Adrenal gland (tissue), 5 donors: ENCODE measurements around the gene GNPTG.

ENCODE experiments used
- POLR2A ChIP-seq, 2 donors: fragments of 450-650 bp; IDR thresholded peaks; one replicate each; pipeline ENCODE4 v1.6.1; 2017; ENCODE audit warnings: antibody characterized with exemption in 2 of 2, mild to moderate bottlenecking in 2 of 2, moderate library complexity in 1 of 2
- TF ChIP-seq, protein P1 (sequence below), 6 experiments: fragments of 450-650 bp in 4 of 6; fragments of 200-600 bp in 2 of 6; sonication (generic) in 1 of 6; IDR thresholded peaks; 1 replicate in 5 of 6; 2 replicates in 1 of 6; pipeline versions ENCODE4 v1.5.1 to v1.8.0; 2016 to 2021; ENCODE audit warnings: antibody characterized with exemption in 6 of 6, mild to moderate bottlenecking in 2 of 6, moderate library complexity in 1 of 6
- donor health status: DM: no; HTN: no; CAD: no.

DNA sequence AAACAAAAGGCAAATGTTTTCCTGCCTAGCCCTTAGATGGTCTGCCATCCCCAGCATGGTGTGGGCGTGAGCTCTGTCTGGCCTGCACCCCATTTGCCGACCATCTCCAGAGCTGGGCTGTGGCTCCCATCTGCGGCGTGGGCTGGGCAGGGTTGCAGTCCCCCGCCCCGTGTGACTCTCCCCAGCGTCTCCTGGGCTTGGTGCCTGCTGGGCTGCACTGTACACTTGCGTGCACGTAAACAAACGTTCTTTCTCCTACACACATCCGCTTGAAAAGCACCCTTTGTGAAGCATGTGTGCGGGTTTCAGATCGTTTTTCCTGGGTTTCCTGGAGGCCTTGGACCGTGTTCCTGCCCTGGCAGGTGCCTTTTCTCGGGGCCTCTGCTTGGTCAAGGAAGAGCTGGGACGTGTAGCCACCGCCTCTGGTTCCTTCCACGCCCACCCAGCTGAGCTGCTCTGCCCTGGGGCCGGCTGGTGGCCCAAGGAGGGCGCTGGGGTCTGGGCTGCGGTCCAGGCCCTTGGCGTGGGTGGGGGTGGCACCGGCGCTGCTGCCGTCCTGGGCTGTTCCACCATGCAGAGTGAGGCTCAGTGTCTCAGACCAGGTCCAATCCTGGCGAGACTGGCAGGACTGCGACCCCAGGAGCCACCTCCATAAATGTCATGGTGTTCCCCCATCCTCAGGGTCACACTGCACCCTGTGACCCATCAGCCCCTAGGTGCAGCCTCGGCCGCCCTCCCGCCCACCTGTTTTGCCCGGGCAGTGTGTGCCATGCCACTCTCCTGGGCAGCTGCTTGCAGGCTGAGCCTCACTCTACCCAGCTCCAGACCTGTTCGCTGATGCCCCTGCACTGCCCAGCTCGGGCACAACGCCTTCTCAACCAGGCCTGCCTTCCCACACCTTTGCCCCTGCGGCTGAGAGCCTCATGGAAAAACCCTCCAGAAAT is 28.2 kb upstream of the GNPTG start:
- no peak for TF ChIP-seq POLR2A (IDR thresholded peaks at IDR 0.05)
- TF ChIP-seq, protein P1, sequence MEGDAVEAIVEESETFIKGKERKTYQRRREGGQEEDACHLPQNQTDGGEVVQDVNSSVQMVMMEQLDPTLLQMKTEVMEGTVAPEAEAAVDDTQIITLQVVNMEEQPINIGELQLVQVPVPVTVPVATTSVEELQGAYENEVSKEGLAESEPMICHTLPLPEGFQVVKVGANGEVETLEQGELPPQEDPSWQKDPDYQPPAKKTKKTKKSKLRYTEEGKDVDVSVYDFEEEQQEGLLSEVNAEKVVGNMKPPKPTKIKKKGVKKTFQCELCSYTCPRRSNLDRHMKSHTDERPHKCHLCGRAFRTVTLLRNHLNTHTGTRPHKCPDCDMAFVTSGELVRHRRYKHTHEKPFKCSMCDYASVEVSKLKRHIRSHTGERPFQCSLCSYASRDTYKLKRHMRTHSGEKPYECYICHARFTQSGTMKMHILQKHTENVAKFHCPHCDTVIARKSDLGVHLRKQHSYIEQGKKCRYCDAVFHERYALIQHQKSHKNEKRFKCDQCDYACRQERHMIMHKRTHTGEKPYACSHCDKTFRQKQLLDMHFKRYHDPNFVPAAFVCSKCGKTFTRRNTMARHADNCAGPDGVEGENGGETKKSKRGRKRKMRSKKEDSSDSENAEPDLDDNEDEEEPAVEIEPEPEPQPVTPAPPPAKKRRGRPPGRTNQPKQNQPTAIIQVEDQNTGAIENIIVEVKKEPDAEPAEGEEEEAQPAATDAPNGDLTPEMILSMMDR (IDR thresholded peaks at IDR 0.05) = no peak
